HG03025 (cell line): ENCODE results near the gene GEMIN4.

Experiments used
- ATAC-seq: cut with Tn5 transposase; IDR thresholded peaks from one replicate; pipeline ENCODE4 v1.9.1; 2021; ENCODE audit warnings: mild to moderate bottlenecking, moderate library complexity; ENCODE audit not compliant: unreplicated experiment, low FRiP score

Gene GEMIN4

GRCh38 chr17:745406-745805, 6.7 kb downstream of the GEMIN4 start:
- ATAC-seq = no peak

- ATAC-seq = no peak
These were observed 7.1 kb downstream of the GEMIN4 start for GRCh38 chr17:744937-745336.

GRCh38 chr17:743139-743538, 8.9 kb downstream of the GEMIN4 start:
- no peak for ATAC-seq

GRCh38 chr17:742147-742793, 9.8 kb downstream of the GEMIN4 start:
- no peak for ATAC-seq

- ATAC-seq = no peak
These were observed 11.6 kb downstream of the GEMIN4 start for GRCh38 chr17:740240-741017.

- ATAC-seq = no peak
These were observed 14.4 kb downstream of the GEMIN4 start for GRCh38 chr17:737561-738113.

- no peak for ATAC-seq
These were observed 18.3 kb downstream of the GEMIN4 start for GRCh38 chr17:733743-734142.

GRCh38 chr17:732902-733720, 19.0 kb downstream of the GEMIN4 start:
- peak; percentile 30 for ATAC-seq

- ATAC-seq = peak; percentile 50
These were observed 19.8 kb downstream of the GEMIN4 start, which contains the start of gene TLCD3A for GRCh38 chr17:732067-732901. Gene TLCD3A, plus strand, starts transcription at chr17:732596. Its CDS starts 52 bp downstream, at chr17:732648.

GRCh38 chr17:731644-732066, 20.4 kb downstream of the GEMIN4 start:
- ATAC-seq = no peak

- no peak for ATAC-seq
These were observed 23.2 kb downstream of the GEMIN4 start for GRCh38 chr17:728911-729310.

- no peak for ATAC-seq
These were observed 25.7 kb downstream of the GEMIN4 start for GRCh38 chr17:726271-726919.

- ATAC-seq = no peak
These were observed 26.3 kb downstream of the GEMIN4 start for GRCh38 chr17:725746-726145.

GRCh38 chr17:725084-725483, 27.0 kb downstream of the GEMIN4 start:
- ATAC-seq = no peak

- ATAC-seq = no peak
These were observed 30.5 kb downstream of the GEMIN4 start for GRCh38 chr17:721540-721937.

GRCh38 chr17:720706-721539, 31.1 kb downstream of the GEMIN4 start:
- no peak for ATAC-seq

GRCh38 chr17:718075-718474, 34.0 kb downstream of the GEMIN4 start:
- no peak for ATAC-seq

GRCh38 chr17:708132-708531, 43.9 kb downstream of the GEMIN4 start:
- no peak for ATAC-seq

- ATAC-seq = no peak
These were observed 46.2 kb downstream of the GEMIN4 start for GRCh38 chr17:705863-706262.
